Body of pancreas (tissue), 4 donors: ENCODE measurements around the gene STAT4. TPM values are rescaled to one million over a fixed set of nuclear protein-coding genes. Genes with fewer than 3 reads are reported as not detected.
A peak's percentile ranks its signal among the peaks of the same experiment; 100 is the strongest.

ENCODE experiments used
- ATAC-seq: fragments of 150-250 bp; one replicate; pipeline ENCODE4 v1.9.1; 2016
- DNase-seq, 4 donors: peaks; one replicate each; pipeline ENCODE4 v3.0.0-alpha.2; 2019
- H3K27ac ChIP-seq, 4 donors: fragments of 200-600 bp; sonication (generic); 1 replicate in 3 of 4; 2 replicates in 1 of 4; pipeline versions ENCODE4 v1.5.1 to v1.6.1; 2016 to 2019; ENCODE audit warnings: mild to moderate bottlenecking in 1 of 4, mixed read lengths in 1 of 4, moderate library complexity in 1 of 4
- H3K27me3 ChIP-seq, 2 donors: fragments of 200-600 bp; sonication (generic); one replicate each; pipeline ENCODE4 v1.6.0; 2016; ENCODE audit warnings: mild to moderate bottlenecking in 1 of 2
- H3K36me3 ChIP-seq, 2 donors: fragments of 200-600 bp; sonication (generic); replicated peaks in 1 of 2; 2 replicates each; pipeline ENCODE4 v1.5.1; 2016; ENCODE audit warnings: low read depth in 2 of 2; ENCODE audit not compliant: insufficient read depth in 1 of 2
- H3K4me1 ChIP-seq: fragments of 200-600 bp; sonication (generic); one replicate; pipeline ENCODE4 v1.6.0; 2016
- H3K4me3 ChIP-seq, 2 donors: fragments of 200-600 bp; sonication (generic); 1 replicate in 1 of 2; 2 replicates in 1 of 2; pipeline ENCODE4 v1.5.1; 2016 to 2019
- H3K9me3 ChIP-seq, 3 donors: fragments of 200-600 bp; sonication (generic); 1 replicate in 2 of 3; 2 replicates in 1 of 3; pipeline ENCODE4 v1.5.1; 2016
- POLR2A ChIP-seq, 3 donors: fragments of 450-650 bp; IDR thresholded peaks; one replicate each; pipeline ENCODE4 v1.6.1; 2016; ENCODE audit warnings: antibody characterized with exemption in 3 of 3, mild to moderate bottlenecking in 2 of 3
- WGBS, 2 donors: methylation state at CpG; one replicate each; pipeline ENCODE4 v1.1.5; 2017; 5-methylcytosine and 5-hydroxymethylcytosine counted together
- intact Hi-C: fragments of 100-400 bp; cut with DNase I; formaldehyde crosslinking; loops from one replicate; pipeline ENCODE4 v1.15.1; 2023
- total RNA-seq, 2 donors: library from RNA; depleted of rRNA; stranded (reverse); fragments of >200 nt; gene quantifications; one replicate each; pipeline ENCODE4 v1.1.0, GENCODE V29; 2016
- TF ChIP-seq, protein P1 (sequence below), 7 experiments: fragments of 450-650 bp in 4 of 7; fragments of 200-600 bp in 3 of 7; sonication (generic) in 3 of 7; IDR thresholded peaks; one replicate each; pipeline ENCODE4 v1.5.1; 2016 to 2019; ENCODE audit warnings: antibody characterized with exemption in 7 of 7

STAT4 gene
- total RNA-seq, 2 donors from 2014 or later = 0.52 to 2.6 TPM

DNA sequence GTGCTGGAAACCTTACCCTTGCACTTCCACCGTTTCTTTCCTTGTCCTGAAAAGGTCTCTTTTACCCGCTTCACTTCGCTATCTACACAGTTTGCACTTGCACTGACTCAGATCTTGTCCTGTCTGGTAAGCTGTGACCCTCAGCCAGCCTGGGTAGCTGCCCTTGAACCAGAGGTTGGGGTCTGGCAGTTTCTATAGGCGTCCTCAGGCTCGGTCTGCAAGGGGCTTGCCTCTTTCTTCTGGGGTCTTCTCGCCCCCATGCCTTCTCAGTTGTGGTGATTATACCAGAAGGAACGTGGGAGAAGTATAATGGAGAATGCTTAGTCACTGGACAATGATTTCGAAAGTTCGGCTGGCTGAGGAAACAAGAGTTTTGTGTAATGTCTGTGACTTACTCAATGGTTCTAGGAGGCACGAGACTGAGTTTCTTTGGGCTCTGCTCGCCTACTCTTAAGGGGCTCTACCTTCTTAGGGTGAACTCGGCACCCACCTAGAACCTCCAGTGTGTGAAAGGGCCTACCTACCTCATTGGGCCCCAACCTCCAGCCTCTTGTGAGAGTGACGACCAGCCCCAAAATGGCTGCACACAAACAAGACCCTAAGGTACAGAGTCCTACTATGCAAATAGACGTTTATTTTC, 129.9 kb downstream of the STAT4 start:
- DNase-seq (peak; percentile 26 to 61 (median 34)), ATAC-seq (peak; percentile 38)
- Histone ChIP-seq H3K27me3 (no peaks in the 10 kb centered on the region), H3K27ac (peak overlapping the region; percentile 76 to 92 (median 88)), H3K9me3 (no peaks in the 10 kb centered on the region), H3K4me1 (peaks cover 14% of the 10 kb centered on the region), H3K4me3 (peak overlapping the region; percentile 42 to 60), H3K36me3 (no peaks in the 10 kb centered on the region)
- intact Hi-C loops = no loop called here
- TF ChIP-seq, protein P1, sequence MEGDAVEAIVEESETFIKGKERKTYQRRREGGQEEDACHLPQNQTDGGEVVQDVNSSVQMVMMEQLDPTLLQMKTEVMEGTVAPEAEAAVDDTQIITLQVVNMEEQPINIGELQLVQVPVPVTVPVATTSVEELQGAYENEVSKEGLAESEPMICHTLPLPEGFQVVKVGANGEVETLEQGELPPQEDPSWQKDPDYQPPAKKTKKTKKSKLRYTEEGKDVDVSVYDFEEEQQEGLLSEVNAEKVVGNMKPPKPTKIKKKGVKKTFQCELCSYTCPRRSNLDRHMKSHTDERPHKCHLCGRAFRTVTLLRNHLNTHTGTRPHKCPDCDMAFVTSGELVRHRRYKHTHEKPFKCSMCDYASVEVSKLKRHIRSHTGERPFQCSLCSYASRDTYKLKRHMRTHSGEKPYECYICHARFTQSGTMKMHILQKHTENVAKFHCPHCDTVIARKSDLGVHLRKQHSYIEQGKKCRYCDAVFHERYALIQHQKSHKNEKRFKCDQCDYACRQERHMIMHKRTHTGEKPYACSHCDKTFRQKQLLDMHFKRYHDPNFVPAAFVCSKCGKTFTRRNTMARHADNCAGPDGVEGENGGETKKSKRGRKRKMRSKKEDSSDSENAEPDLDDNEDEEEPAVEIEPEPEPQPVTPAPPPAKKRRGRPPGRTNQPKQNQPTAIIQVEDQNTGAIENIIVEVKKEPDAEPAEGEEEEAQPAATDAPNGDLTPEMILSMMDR (IDR thresholded peaks at IDR 0.05) = no peak
- TF ChIP-seq POLR2A (IDR thresholded peaks at IDR 0.05) = peak in 1 of 3 donors; percentile 21
- WGBS, 2 donors = 11 to 19% methylated on average over 14 of the region's 14 CpGs

DNA sequence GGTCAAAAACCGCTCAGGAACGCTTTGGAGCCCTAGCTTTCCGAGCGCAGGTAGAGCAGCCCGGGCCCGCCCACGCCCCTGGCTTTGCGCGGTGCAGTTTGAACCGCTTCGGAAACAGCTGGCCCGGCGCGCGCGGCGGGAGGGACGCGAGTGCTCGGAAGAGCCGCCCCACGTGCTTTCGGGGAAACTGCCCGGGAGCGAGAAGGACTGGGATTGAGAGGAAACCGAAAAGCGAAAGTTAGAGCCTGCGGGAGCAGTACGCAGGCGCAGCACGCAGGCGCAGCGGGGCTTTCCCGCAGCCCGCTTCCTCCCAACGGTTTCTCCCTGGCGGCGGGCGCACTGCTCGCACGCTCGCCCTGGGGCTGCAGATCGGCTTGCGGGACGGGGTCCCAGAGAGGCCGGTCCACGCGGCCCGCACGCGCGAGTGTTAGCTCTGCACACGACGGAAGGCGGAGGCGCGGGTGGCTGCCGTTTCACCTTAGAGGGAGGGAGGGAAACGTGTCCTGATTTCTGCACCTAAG, 130.5 kb downstream of the STAT4 start:
- DNase-seq = peak; percentile 95 to 96 (median 96)
- Histone ChIP-seq H3K4me1 (peaks cover 14% of the 10 kb centered on the region), H3K27me3 (no peaks in the 10 kb centered on the region), H3K9me3 (no peaks in the 10 kb centered on the region), H3K4me3 (peak overlapping the region; percentile 42 to 60), H3K36me3 (no peaks in the 10 kb centered on the region), H3K27ac (peak overlapping the region; percentile 76 to 92 (median 88))
- TF ChIP-seq POLR2A (IDR thresholded peaks at IDR 0.05) = peak; percentile 52 to 90 (median 90)
- TF ChIP-seq, protein P1 (IDR thresholded peaks at IDR 0.05) = peak in 5 of 7 experiments; percentile 12 to 50 (median 40)
- 0 to 2% methylated on average over 56 to 59 of the region's 59 CpGs for WGBS, 2 donors
- peak; percentile 99 for ATAC-seq
- intact Hi-C loops = no loop called here

DNA sequence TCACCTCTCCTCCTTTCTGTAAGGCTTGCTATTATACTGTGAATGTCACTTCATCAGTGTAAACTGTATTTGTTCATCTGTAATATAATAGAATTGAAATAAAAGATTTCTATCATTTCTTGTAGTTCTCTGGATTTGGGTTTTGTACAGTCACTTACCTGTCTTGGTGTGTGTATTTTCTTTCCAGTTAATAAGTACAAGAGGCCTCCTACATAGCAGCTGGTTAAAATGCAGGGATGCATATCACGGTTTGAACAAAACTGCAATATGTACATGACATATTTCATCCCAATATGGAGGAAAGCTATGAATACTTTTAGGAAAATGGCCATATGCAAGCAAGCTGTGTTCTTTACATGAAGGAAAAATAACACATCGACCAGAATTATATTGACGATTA, 131.4 kb downstream of the STAT4 start:
- DNase-seq = no peak
- ATAC-seq = no peak
- no peak for TF ChIP-seq POLR2A (IDR thresholded peaks at IDR 0.05)
- TF ChIP-seq, protein P1 (IDR thresholded peaks at IDR 0.05) = no peak
- Histone ChIP-seq H3K27ac (peak overlapping the region in 3 of 4 donors; percentile 35 to 91 (median 56)), H3K36me3 (no peaks in the 10 kb centered on the region), H3K4me3 (no peak overlapping the region), H3K27me3 (no peaks in the 10 kb centered on the region), H3K4me1 (peaks cover 19% of the 10 kb centered on the region), H3K9me3 (no peaks in the 10 kb centered on the region)
- intact Hi-C loops = no loop called here
- WGBS, 2 donors = 77% methylated on average over 3 of the region's 3 CpGs

DNA sequence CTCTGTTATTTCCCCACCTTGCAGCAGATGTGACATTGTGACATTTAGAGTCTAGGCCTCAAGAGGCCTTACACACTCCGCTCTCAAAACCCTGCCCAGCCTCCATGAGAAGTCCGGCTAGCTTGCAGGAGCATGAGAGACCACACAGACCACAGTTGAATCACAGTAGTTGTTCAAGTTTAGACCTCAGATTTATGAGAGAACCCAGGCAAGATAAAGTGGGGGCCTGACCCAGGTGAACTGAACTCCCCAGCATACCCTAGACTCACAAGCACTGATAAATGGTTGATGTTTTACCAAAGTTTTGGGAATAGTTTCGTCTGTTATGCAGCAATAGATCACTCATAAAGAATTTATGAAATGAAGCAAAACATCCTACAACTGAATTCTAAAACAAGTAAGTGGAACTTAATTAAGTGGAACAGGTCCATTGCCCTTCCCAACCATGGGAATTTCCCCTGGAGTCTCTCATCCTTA, 132.1 kb downstream of the STAT4 start:
- no peaks in the 10 kb centered on the region for H3K27me3 ChIP-seq
- TF ChIP-seq, protein P1 (IDR thresholded peaks at IDR 0.05) = no peak
- TF ChIP-seq POLR2A (IDR thresholded peaks at IDR 0.05) = no peak
- ATAC-seq = no peak
- no peak for DNase-seq
- peak overlapping the region in 3 of 4 donors; percentile 35 to 91 (median 56) for H3K27ac ChIP-seq
- no peaks in the 10 kb centered on the region for H3K9me3 ChIP-seq
- H3K4me1 ChIP-seq = peaks cover 21% of the 10 kb centered on the region
- H3K36me3 ChIP-seq = no peaks in the 10 kb centered on the region
- intact Hi-C loops = no loop called here
- 47 to 56% methylated on average over 3 of the region's 3 CpGs for WGBS, 2 donors
- no peak overlapping the region for H3K4me3 ChIP-seq
